Measurements from ENCODE around the gene SLC6A1.

The SLC6A1 gene

DNA sequence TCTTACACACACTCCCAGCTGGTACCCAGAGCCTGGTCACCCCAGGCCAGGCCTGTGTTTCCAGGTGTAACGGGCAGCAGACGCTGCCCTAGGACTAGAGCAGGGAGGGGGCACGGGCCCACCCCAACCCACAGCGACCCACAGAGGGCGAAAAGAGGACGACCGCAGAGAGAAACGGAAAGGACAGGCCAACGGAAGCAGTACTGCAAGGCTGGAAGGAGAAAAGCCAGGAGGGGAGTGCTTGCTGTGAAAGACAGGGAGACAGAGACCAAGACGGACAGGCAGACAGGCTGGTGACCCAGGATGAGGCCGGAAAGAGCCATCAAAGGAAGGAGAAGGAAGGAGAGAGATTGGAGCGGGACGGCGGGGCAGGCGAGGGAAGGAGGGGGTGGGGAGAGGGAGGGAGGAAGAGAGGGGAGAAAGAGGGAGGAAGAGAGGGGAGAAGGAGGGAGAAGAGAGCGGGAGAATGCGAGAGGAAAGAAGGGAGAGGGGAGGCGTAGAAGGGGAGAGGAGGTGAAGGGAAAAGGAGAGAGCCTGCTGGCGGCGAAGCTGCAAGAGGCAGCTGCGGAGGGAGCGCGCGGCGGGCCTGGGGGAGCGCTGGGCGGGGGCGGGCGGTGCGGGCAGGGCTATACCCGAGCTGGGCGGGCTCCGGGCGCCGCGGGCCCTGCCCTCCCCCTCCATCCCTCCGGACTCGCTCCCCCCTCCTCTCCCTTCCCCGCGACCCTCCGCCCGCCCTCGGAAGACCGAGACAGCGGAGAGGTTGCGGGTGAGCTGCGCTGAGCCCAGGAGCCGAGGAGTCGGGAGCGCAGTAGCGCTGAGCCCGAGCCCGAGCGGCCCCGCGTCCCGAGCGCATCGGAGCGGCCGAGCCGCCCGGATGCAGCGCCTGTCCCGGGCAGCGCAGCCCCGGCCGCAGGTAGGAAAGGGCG is at the start of gene SLC6A1:
SLC6A1 (plus strand) TSS at position 732 of the 926 bp plus-strand sequence. CDS start 24,464 bp downstream, outside the sequence.
- DNase-seq (ENCODE audit: low read depth in 2 of 2) = no peak

DNA sequence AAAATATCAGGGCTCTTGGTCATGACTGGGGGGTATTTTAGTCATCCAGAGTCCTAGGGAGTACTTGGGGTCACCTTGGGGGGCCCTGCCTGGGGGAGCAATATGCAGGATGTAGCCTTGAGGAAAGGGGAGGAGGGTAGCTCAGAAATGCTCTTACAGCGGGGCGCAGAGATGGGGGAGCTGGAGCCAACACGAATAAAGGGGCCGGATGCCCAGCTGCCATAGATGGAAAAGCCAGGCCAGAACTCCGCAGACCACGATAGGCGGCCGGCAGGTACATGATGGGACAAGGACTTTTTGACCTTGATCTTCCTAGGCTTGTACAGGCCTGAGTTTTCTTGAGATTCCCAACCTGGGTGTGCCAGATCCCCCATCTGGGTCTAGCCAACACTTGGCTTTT is 47.7 kb upstream of the SLC6A1 start:
- no peak for DNase-seq (ENCODE audit: low read depth in 2 of 2)

DNA sequence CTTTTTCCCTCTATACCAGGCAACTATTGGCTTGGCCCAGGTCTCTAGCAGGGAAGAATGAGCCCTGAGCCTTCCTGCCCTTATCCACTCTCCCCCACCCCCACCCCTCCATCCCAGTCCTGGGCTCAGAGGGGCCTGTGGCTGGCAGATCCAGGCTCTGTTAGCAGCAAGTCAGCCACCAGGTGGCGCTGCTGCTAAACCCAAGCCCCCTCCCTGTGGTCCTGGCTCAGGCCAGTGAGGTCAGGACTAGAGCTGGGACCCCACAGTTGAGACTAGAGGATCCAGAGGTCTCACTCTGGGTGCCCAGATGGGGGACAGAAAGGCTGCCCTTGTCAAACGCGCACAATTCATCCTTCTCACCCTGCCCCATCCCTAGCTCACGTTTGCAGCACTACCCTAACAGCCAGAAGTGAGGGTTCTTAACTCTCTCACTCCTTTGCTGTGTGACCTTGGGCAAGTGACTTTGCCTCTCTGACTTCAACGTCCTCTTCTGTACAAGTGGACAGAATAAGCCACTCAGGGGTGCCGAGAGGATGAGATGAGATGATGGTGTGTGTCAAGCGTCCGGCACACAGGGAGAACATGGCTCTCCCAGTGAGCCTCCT is 46.8 kb upstream of the SLC6A1 start:
- DNase-seq (ENCODE audit: low read depth in 2 of 2) = no peak

DNA sequence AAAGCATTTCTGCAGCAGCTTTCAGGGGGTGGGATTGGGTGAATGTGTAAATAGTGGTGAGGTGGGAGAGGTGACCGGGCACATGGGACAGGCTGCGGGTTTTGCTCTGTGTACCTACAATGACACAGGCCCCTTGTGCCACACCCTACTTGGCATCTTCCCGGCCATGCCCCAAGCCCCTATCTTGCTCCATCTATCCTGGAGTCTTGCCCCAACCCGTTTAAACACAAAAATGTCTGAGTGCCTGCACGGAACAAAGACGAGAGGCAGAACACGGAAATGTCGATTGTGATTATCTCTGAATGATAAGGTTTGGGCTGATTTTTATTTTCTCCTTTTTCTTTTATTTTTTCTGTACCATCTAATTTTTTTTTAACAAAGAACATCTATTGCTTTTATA is 46.0 kb upstream of the SLC6A1 start:
- no peak for DNase-seq (ENCODE audit: low read depth in 2 of 2)

DNA sequence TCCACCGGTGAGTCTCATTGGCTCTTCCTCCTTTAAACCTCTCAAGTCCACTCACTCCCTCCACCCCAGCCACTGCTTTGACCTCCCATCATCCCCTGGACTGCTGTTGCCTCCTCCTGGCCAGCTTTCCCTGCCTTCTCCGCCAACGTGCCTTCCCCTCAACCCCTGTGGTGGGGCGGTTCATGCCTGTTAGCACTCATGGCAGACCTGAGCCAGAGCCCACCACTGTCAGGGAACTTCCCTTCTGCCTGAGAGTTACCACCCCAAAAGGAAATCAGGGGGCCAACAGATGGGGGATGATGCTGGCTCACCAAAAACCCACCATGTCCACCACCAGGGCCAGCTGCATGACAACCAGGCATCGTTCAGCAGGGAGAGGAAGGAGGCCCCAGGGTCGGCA is 44.2 kb upstream of the SLC6A1 start:
- no peak for DNase-seq (ENCODE audit: low read depth in 2 of 2)

DNA sequence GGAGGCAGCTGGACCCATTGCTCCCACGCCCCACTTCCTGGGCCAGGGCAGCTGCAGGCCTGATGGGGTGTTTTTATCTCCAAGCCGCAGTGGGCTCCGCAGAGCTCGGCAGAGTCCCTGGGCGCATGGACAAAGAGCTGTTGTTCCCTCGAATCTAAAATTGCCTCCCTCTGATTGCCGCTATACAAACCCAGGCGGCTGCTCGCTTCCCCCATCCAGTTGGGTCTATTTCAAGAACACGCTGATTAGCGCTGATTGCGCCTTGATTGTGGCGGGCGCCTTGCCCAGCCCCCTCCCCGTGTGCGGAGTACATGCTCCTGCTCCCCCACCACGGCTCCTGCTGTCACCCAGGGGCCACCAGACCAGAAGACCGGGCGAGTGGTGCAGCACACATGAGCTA is 43.4 kb upstream of the SLC6A1 start:
- DNase-seq (ENCODE audit: low read depth in 2 of 2) = no peak

DNA sequence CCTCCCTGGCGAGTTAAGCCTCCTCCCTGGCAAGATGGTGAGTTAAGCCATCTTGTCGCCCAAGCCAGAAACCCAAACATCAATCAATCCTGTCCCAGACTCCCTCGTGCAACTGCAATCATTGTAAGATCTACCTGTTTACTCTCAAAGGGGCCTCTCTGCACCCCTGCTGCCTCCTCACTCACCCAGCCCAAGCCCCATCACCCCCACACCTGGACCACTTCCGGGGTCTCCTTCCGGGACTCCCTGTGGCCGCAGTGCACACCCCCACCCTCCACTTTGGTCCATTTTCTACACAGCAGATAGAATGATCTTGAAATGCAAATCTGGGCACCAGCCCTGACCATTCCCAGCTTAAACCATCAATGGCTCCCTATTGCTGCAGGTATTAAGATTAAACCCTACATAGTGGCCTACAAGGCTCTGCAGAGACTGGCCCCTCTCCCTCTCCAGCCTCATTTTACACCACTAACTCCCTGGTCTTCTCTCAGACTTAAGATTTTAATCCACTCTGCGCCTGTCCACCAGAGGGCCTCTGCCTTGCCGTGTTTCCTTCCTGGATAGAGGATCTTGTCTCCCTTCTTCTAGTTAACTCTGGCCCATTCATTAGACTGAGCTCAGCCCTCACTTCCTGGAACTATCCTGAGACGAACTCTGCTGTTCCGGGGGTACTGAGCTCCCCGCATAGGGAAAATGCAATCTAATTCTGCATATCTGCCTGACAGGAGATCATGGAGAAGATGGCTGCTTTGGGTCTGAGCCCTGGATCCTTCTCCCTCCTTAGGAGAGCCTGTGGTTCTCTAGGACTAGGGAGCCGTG is 41.9 kb upstream of the SLC6A1 start:
- DNase-seq (ENCODE audit: low read depth in 2 of 2) = peak; percentile 16 to 18

DNA sequence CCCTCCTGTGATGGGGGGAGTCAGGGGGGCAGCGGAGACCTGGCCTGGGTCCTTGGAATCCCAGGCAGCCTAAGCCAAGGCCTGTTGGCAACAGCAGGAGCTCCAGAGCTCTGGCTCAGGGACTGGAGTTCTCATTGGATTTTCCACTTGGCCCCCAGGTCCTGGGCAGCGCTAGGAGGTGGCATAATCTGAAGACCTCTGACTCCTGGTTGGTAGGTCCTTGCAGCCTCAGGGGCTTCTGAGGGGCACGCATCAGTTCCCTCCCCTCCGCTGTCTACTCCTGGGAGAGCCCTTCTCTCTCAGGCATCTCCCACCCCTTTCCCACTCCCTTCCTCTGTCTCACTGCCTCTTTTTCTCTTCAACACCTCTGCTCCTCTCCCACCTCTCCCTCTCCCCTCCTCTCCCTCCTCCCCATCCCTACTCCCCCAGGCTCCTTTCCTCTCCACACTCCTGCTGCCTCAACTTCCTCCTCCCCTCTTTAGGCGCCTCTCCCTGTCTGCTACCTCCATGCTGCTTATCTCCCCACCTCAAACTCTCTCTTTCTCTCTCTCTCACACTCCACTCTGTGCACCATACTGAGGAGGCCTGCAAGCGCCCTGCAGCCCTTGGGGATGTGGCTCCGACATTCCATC is 41.1 kb upstream of the SLC6A1 start:
- no peak for DNase-seq (ENCODE audit: low read depth in 2 of 2)

DNA sequence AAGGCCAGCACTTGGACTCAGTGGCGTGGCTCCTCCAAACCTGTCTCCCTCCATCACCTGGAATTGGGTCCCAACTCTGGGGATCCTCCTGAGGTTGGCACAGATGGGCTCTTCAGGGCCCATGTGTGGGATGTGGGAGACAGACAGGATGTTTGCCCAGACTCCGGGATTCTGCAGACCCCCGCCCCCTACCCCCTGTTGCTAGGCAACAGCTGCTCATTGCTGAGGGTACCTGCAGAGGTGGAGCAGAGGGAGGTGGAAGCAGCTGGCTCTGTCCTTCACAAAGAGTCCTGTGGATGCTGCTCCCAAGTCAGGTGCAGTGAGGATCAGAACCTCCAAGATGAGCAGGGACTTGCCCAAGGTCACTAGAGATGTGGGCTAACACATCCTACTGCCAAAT is 40.0 kb upstream of the SLC6A1 start:
- DNase-seq (ENCODE audit: low read depth in 2 of 2) = no peak

DNA sequence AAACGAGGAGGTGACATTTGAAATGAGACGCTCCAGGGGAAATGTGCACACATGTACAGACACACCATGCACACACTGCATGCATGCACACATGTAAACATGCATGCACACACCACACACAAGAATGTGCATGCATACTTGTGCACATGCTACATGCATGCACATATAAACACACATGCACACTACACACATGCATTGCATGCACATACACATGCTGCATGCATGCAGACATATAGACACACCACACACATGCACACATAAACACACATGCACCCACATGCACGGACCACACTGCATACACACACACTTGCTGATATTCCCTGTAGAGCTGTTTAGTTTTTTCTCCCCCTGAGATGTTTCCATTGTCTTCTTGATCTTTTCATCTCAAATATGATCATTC is 37.8 kb upstream of the SLC6A1 start:
- DNase-seq (ENCODE audit: low read depth in 2 of 2) = no peak

DNA sequence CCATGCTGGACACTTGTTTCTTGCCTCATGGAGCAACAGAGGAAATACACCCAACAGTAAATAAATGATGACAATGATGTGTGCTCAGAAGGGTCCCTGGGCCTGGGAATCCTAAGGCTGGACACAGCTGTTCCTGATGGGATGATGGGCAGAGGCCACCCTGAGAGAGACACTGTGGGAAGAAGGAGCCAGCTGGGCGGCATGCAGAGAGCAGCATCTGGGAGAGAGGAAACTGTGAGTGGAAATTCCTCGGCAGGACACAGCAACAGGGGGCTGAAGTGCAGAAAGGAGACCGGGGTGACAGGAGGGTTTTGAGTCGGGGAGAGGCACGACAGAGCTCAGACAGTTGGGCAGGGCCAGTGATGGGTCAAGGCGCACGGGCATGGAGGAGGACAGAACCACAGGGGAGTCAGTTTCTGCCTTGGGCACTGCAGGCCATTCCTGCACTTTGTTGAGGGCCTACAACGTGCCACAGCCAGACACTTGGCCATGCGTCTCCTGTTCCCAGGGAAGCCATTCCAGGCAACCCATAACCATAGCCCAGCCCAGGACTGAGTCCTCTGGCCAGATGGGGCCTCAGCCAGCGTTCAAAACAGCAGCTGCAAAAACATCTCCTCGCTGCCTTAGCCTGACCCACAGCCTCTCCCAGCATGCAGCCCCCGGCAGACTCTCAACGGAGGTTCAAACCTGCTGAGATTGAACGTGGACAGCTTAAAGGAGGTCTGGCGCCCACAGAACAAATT is 36.7 kb upstream of the SLC6A1 start:
- DNase-seq (ENCODE audit: low read depth in 2 of 2) = no peak

DNA sequence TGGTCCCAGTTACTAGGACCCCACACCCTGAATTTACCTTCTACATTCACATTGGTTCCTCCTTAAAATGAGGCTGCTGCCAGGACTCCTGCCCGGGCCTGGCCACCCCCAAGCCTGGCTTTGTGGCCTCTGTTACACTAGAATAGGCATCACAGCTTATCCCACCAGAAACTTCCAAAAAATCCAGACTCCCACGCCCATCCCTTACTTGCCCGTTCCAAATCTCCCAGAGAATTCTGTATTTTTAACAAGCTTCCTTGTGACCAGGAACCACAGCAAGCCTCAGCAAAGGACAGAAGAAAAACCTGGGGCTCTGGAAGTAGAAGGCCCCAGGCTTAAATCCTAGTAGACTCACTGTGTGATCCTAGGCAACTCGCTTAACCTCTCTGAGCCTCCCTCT is 36.0 kb upstream of the SLC6A1 start:
- no peak for DNase-seq (ENCODE audit: low read depth in 2 of 2)

DNA sequence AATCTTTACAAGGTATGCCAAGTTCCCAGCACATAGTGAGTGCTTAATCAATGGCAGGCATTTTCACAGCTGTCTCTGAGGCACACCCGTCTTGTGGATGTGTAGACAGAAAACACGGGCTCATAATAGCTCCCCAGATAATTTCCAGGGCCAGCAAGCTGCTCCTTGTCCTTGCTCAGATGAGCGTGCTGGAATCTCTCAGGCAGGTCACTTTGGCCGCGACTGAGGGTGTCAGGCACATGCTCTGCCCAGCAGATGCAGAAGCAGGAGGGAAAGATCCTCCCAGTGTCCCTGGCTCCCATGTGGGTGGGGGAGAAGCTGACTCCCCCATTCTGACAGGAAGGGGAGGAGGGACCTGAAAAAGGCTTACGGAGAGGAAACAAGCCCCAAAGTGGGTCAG is 35.6 kb upstream of the SLC6A1 start:
- DNase-seq (ENCODE audit: low read depth in 2 of 2) = no peak

DNA sequence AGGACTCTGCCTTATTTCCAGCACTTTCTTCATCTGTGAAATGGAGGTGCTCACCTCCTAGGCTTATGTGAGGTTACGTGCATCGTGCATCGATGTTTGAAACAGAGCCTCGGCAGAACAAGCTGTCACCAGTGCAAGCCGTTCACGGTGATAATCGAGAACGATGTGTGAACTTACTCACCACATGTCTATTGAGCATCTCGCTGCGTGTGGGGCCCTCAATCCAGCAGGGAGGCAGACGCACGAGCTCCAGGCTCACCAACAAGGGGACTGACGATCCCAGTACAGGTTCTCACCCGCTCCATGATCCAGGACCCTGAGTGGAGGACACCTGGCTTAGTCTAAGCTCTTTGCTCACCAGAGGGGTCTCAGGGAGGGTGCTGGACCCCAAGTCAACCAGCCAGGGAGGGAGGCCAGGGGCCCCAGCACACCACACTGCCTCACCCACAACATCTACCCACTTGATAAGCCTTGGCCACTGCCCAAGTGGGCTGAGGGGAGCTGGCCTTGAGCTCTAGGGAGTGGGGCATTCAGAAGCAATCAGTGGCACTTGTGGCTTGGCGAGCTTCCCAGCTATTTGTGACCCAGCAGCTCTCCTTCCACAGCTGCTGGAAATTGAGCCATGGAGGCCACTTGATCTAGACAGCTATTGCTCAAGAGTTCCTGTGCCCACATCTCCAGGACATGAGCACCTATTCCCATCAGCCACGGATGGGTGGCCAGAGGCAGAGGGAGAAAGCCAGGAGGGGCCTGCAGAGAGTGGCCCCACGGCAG is 34.4 kb upstream of the SLC6A1 start:
- no peak for DNase-seq (ENCODE audit: low read depth in 2 of 2)

DNA sequence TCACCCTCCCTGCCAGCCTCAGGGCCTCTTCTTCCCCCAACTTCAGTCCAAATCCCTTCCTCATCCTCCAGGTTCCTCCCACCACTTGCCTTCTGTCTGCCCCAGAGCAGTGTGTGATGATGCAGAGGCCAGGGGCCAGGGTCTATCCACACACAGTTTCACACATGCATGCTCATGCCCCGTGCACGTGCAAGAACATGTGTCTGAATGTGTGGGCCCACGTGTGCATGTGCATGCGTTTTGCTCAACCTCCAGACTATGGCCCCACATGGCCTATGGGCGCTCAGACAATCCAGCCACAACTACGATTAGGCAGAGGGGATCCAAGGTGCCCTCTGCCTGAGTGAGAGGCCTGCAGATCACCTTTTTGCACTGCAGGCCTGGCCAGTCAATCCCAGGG is 32.3 kb upstream of the SLC6A1 start:
- DNase-seq (ENCODE audit: low read depth in 2 of 2) = no peak

DNA sequence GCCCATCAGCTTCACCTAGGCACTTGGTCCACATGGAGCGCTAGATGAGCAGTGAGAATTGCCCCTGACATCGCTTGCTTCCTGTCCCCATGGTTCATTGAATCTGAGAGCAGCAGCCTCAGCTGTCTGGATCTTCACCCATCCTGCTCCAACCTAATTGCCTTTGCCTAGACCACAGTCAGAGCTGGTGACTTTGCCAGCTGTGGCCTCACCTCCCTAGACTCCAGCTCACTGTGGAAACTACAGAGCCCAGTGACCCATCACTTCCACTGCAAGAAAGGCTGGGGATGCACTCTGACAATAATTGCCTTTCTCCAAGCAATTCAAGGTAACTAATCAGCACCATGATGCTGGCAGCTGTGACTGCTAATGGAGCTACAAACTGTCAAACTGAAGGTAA is 30.6 kb upstream of the SLC6A1 start:
- DNase-seq (ENCODE audit: low read depth in 2 of 2) = no peak

DNA sequence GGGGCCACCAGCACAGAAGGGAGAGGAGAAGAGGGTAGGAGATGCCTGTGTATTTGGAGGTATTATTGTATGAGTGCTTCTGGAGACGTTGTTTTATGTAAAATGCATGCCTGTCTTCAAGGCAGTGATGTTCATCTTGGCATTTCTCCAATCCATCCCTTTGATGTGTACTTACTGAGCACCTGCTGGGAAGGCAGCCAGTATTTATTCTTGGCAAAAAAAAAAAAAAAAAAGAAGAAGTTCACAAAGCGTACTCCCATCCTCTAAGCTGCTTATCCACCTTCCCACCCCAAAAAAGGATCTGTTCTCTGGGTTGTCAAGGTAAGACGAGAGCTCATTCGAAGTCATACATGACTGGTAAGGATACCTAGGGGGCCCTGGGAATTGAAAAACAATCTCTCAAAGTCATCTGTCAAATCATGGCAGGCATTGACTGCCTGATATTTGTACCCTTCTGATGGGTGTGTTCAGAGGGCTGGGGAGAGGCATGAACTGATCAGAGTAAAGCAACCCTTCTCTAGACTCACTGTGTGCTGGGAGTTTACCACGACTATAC is 30.0 kb upstream of the SLC6A1 start:
- no peak for DNase-seq (ENCODE audit: low read depth in 2 of 2)

DNA sequence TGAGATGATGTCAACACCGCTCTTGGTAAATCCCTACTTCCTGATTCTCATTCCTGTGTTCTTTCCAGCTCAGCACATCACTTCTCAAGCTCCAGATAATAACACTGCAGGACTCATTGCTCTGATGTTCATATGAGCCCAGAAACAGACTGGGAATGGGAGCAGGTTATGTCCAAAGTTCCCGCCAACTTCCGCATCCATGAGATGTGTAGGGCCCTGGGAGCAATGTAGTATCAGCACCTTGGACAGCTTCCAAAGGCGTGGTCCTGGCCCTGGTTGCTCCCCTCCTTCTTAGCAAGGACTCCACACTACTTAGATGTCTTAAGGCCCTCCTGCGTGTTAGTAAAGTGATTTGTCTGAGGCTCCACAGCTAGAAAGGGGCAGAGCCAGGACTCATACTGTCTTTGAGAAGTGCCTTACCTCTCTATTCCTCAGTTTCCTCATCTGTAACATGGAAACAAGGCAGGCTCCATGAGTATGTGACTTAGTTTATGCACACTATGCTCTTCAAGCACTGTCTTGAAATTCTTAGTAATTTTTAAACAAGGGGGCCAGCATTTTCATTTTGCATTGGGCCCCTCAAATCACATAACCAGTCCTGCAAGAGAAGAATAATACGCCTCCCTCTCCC is 27.9 kb upstream of the SLC6A1 start:
- DNase-seq (ENCODE audit: low read depth in 2 of 2) = no peak

DNA sequence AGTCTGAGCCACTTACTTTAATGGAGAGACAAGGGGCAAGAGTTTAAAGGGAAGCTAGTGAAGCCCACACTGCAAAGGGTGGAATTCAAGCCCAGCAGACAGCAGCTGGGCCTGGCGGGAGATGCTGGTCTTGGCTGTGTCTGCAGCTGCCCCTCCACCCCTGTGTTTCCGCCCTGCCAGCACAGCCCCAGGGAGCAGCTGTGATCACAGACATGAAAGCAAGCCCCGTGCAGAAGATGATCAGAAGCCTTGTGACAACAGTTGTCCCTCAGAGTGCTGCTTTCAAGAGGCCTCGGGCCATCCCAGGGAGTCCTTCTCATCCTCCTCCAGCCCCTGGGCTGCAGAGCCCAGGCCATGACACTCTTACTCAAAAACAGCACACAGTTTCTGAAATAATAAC is 24.1 kb upstream of the SLC6A1 start:
- DNase-seq (ENCODE audit: low read depth in 2 of 2) = no peak
